DND-41 (cell line): ENCODE data around the gene NDUFV2.

Experiments used
- CTCF ChIP-seq: IDR thresholded peaks from 2 replicates; pipeline ENCODE4 v1.5.1; 2012; ENCODE audit warnings: borderline replicate concordance, low read length, moderate library complexity, mild to moderate bottlenecking; ENCODE audit not compliant: poor library complexity, severe bottlenecking; ENCODE audit errors: extremely low read depth
- EZH2 ChIP-seq: IDR thresholded peaks from 3 replicates; pipeline ENCODE4 v1.6.1; 2012; ENCODE audit warnings: borderline replicate concordance, low read depth, mild to moderate bottlenecking, moderate library complexity, low read length, inconsistent platforms; ENCODE audit not compliant: severe bottlenecking

- TF ChIP-seq CTCF: no peak
- TF ChIP-seq EZH2: no peak
Measured at GRCh38 chr18:9090578-9090977, 11.9 kb upstream of the NDUFV2 start.
